K562 (cell line): ENCODE data around the gene LTK. TPM values are rescaled to one million over a fixed set of nuclear protein-coding genes. Genes with fewer than 3 reads are reported as not detected.
A peak's percentile ranks its signal among the peaks of the same experiment; 100 is the strongest.

Experiments used
- AFF4 ChIP-seq: sonication (generic); formaldehyde crosslinking; IDR thresholded peaks from 2 replicates; pipeline ENCODE4 v1.8.0; 2023; ENCODE audit warnings: mild to moderate bottlenecking, missing genetic modification reagents
- ATF1 ChIP-seq, 2 experiments: fragments of 450-650 bp in 1 of 2; IDR thresholded peaks; 2 replicates each; pipeline ENCODE4 v1.6.1; 2016; ENCODE audit warnings: missing compliant biosample characterization in 1 of 2, missing genetic modification characterization in 1 of 2
- CXXC5 ChIP-seq: fragments of 250-450 bp; sonication (Bioruptor Pico); IDR thresholded peaks from 2 replicates; pipeline ENCODE4 v1.8.0; 2022; ENCODE audit warnings: inconsistent platforms, mild to moderate bottlenecking, moderate library complexity
- FOXA3 ChIP-seq, 2 experiments: fragments of 450-650 bp in 1 of 2; sonication (generic) in 1 of 2; formaldehyde crosslinking; IDR thresholded peaks in 1 of 2; conservative IDR thresholded peaks in 1 of 2; 2 replicates each; pipeline versions ENCODE4 v1.4.0 to v1.8.0; 2020 to 2022; ENCODE audit warnings: mild to moderate bottlenecking in 2 of 2, missing genetic modification reagents in 1 of 2
- HDAC6 ChIP-seq: IDR thresholded peaks from 2 replicates; pipeline ENCODE4 v1.6.1; 2012; ENCODE audit warnings: low read depth, mild to moderate bottlenecking, control low read depth, inconsistent platforms, low read length, moderate library complexity
- JUND ChIP-seq, 2 experiments: IDR thresholded peaks; 2 replicates in 1 of 2; 3 replicates in 1 of 2; pipeline ENCODE4 v1.6.1; 2011; ENCODE audit warnings: borderline replicate concordance in 2 of 2, low read depth in 2 of 2, low read length in 2 of 2, improper control_type of control experiment in 1 of 2, missing biosample characterization in 1 of 2, missing genetic modification characterization in 1 of 2, missing genetic modification reagents in 1 of 2
- KDM1A ChIP-seq, 2 experiments: fragments of 450-650 bp; IDR thresholded peaks; 2 replicates each; pipeline ENCODE4 v1.6.1; 2016; ENCODE audit warnings: mild to moderate bottlenecking in 2 of 2
- MBD2 ChIP-seq: sonication (generic); IDR thresholded peaks from 2 replicates; pipeline ENCODE4 v1.6.1; 2016; ENCODE audit warnings: low read depth, borderline replicate concordance
- MYNN ChIP-seq, 2 experiments: sonication (generic); formaldehyde crosslinking in 1 of 2; IDR thresholded peaks; 2 replicates each; pipeline versions ENCODE4 v1.5.0 to v1.6.1; 2016 to 2020; ENCODE audit warnings: antibody characterized with exemption in 1 of 2, missing genetic modification reagents in 1 of 2
- NCOA6 ChIP-seq: fragments of 450-650 bp; IDR thresholded peaks from 2 replicates; pipeline ENCODE4 v1.6.1; 2017; ENCODE audit warnings: mild to moderate bottlenecking
- PHB ChIP-seq: fragments of 250-450 bp; sonication (Bioruptor Pico); IDR thresholded peaks from 2 replicates; pipeline ENCODE4 v1.5.0; 2021
- RBM25 ChIP-seq: fragments of 200-400 bp; formaldehyde crosslinking; IDR thresholded peaks from 2 replicates; pipeline ENCODE4 v1.6.1; 2018; ENCODE audit warnings: low read length, low read depth, moderate library complexity; ENCODE audit not compliant: severe bottlenecking
- SAFB ChIP-seq: fragments of 200-400 bp; formaldehyde crosslinking; IDR thresholded peaks from 2 replicates; pipeline ENCODE4 v1.6.1; 2017; ENCODE audit warnings: low read depth, low read length, borderline replicate concordance
- SMAD2 ChIP-seq: fragments of 150-350 bp; IDR thresholded peaks from 2 replicates; pipeline ENCODE4 v1.6.1; 2014; ENCODE audit warnings: low read depth, mild to moderate bottlenecking, low read length
- SMAD3 ChIP-seq: fragments of 450-650 bp; formaldehyde crosslinking; conservative IDR thresholded peaks from 2 replicates; pipeline ENCODE4 v1.4.0; 2020; ENCODE audit warnings: mild to moderate bottlenecking
- SOX6 ChIP-seq: fragments of 450-650 bp; IDR thresholded peaks from 2 replicates; pipeline ENCODE4 v1.6.1; 2014; ENCODE audit warnings: mild to moderate bottlenecking
- TAL1 ChIP-seq: fragments of 450-650 bp; IDR thresholded peaks from 2 replicates; pipeline ENCODE4 v1.6.1; 2016; ENCODE audit warnings: mild to moderate bottlenecking
- TCF15 ChIP-seq: fragments of 250-450 bp; sonication (Bioruptor Pico); IDR thresholded peaks from 2 replicates; pipeline ENCODE4 v1.8.0; 2022; ENCODE audit warnings: moderate library complexity, mild to moderate bottlenecking, inconsistent platforms
- ZBTB8A ChIP-seq: fragments of 450-650 bp; IDR thresholded peaks from 2 replicates; pipeline ENCODE4 v1.6.1; 2018; ENCODE audit warnings: mild to moderate bottlenecking, moderate library complexity; ENCODE audit not compliant: partially characterized antibody
- ZFP1 ChIP-seq: fragments of 450-650 bp; formaldehyde crosslinking; IDR thresholded peaks from 2 replicates; pipeline ENCODE4 v1.4.0; 2020; ENCODE audit warnings: mild to moderate bottlenecking, mixed read lengths
- ZNF124 ChIP-seq: sonication (generic); formaldehyde crosslinking; IDR thresholded peaks from 2 replicates; pipeline ENCODE4 v1.8.1; 2022; ENCODE audit warnings: missing genetic modification reagents
- ZNF175 ChIP-seq: fragments of 200-800 bp; sonication (Bioruptor generic); IDR thresholded peaks from 2 replicates; pipeline ENCODE4 v1.6.1; 2016; ENCODE audit warnings: low read depth, mild to moderate bottlenecking, missing genetic modification characterization, missing compliant biosample characterization
- ZNF24 ChIP-seq: fragments of 450-650 bp; IDR thresholded peaks from 2 replicates; pipeline ENCODE4 v1.6.1; 2016
- ZNF282 ChIP-seq: sonication (generic); formaldehyde crosslinking; IDR thresholded peaks from 2 replicates; pipeline ENCODE4 v1.8.1; 2023; ENCODE audit warnings: missing genetic modification reagents
- ZNF347 ChIP-seq: fragments of 450-650 bp; formaldehyde crosslinking; IDR thresholded peaks from 2 replicates; pipeline ENCODE4 v1.4.0; 2020; ENCODE audit warnings: low read depth, mild to moderate bottlenecking, moderate library complexity
- polyA plus RNA-seq, 8 experiments: library from polyadenylated mRNA; depleted of rRNA in 4 of 8; stranded (reverse) in 5 of 8; unstranded in 3 of 8; fragments of >200 nt; fragmentation: Nextera tagmentation in 2 of 8; fragmentation: Illumina TruSeq in 1 of 8; extraction: Ambion mirVana in 2 of 8; extraction: Trizol in 1 of 8; gene quantifications; 2 replicates each; pipeline versions ENCODE4 v1.2.1 to v1.2.3, GENCODE V29; 2011 to 2014; ENCODE audit warnings: inconsistent platforms in 1 of 8, missing spikeins in 1 of 8
- total RNA-seq, 7 experiments: library from RNA; depleted of rRNA in 6 of 7; stranded (reverse); fragments of >200 nt in 6 of 7; fragmentation: Illumina TruSeq in 2 of 7; extraction: Trizol in 2 of 7; gene quantifications; 2 replicates each; pipeline versions ENCODE4 v1.2.1 to v1.2.3, GENCODE V29; 2011 to 2021; ENCODE audit warnings: low replicate concordance in 1 of 7

LTK gene
- total and polyA plus RNA-seq, 9 of the 15 experiments (the other 6 are each of a cell fraction or from before 2014, with no cell fraction given), result 0.25 to 4.4 (median 1.8) TPM

- no peak for TF ChIP-seq ATF1 (CRISPR knock-in tag; IDR thresholded peaks at IDR 0.05)
- TF ChIP-seq ATF1 (tag; IDR thresholded peaks at IDR 0.05), result peak; percentile 51
- no peak for TF ChIP-seq SMAD2
- TF ChIP-seq AFF4 (CRISPR knock-in tag), result no peak; the same call in 1 of the 2 replicates
- TF ChIP-seq ZNF124 (CRISPR knock-in tag), result no peak
- TF ChIP-seq ZBTB8A, result no peak
- no peak for TF ChIP-seq SOX6
- no peak for TF ChIP-seq JUND (IDR thresholded peaks at IDR 0.05; ENCODE audit: borderline replicate concordance, low read depth, low read length)
- TF ChIP-seq JUND (tag; IDR thresholded peaks at IDR 0.05; ENCODE audit: borderline replicate concordance, low read depth, low read length), result 0 out of 3 replicates have a peak, but pooled peaks have one; percentile 4
- no peak; the same call in 1 of the 2 replicates for TF ChIP-seq SMAD3 (CRISPR knock-in tag)
- TF ChIP-seq MYNN (IDR thresholded peaks at IDR 0.05), result no peak
- no peak for TF ChIP-seq MYNN (CRISPR knock-in tag; IDR thresholded peaks at IDR 0.05)
- TF ChIP-seq TAL1, result no peak
- no peak for TF ChIP-seq KDM1A (IDR thresholded peaks at IDR 0.05)
- no peak; the same call in 1 of the 2 replicates for TF ChIP-seq SAFB
- no peak for TF ChIP-seq PHB (CRISPR knock-in tag)
- TF ChIP-seq MBD2, result peak; percentile 37; the same call in 1 of the 2 replicates
- peak; percentile 78 for TF ChIP-seq CXXC5 (CRISPR knock-in tag)
- no peak for TF ChIP-seq ZNF347 (CRISPR knock-in tag)
- TF ChIP-seq RBM25, result no peak
- no peak for TF ChIP-seq ZNF24
- no peak for TF ChIP-seq TCF15
- no peak for TF ChIP-seq ZFP1 (CRISPR knock-in tag)
- TF ChIP-seq ZNF282 (CRISPR knock-in tag), result no peak
- no peak for TF ChIP-seq ZNF175 (CRISPR knock-in tag)
- peak; percentile 78 to 97 for TF ChIP-seq FOXA3 (CRISPR knock-in tag; conservative IDR thresholded peaks at IDR 0.05 in 1 of 2, IDR thresholded peaks at IDR 0.05 in 1 of 2)
- peak; percentile 83 for TF ChIP-seq NCOA6
- no peak for TF ChIP-seq HDAC6
Observed at GRCh38 chr15:41495736-41496599, 17.7 kb downstream of the LTK start (continued).
